G401.6 (cell line): Measurements from ENCODE around the gene IL12RB2.
"Not testable (repeated sequence)": the region's sequence is repeated elsewhere in the genome, so short reads cannot be mapped to it uniquely, and the experiment has no call there.

ENCODE experiments used
- FAIRE-seq: peaks from 2 replicates; lab custom pipeline; 2012; peaks lifted over from hg19 to GRCh38; lab: Jason Lieb, UNC

Gene IL12RB2

GRCh38 chr1:67399199-67399993 lies 91.7 kb downstream of the IL12RB2 start:
- no peak for FAIRE-seq

- FAIRE-seq = not testable (repeated sequence)
Observed at GRCh38 chr1:67400029-67400786, 92.5 kb downstream of the IL12RB2 start.

DNA sequence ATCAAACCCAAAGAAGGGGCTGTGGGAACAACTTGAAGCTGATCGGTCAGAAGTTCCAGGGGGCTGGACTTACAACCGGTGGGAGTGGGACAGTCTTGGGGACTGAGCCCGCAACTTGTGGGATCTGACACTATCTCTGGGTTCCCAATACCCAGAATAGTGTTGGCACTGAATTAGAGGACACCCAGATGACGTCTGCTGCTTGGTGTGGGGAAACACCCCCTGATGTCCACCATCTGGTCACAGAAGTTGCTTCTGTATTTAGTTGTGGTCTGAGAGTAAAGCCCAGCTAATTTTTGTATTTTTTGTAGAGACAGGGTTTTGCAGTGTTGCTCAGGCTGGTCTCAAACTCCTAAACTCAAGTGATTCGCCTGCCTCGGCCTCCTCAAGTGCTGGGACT lies 93.8 kb downstream of the IL12RB2 start:
- FAIRE-seq = no peak

DNA sequence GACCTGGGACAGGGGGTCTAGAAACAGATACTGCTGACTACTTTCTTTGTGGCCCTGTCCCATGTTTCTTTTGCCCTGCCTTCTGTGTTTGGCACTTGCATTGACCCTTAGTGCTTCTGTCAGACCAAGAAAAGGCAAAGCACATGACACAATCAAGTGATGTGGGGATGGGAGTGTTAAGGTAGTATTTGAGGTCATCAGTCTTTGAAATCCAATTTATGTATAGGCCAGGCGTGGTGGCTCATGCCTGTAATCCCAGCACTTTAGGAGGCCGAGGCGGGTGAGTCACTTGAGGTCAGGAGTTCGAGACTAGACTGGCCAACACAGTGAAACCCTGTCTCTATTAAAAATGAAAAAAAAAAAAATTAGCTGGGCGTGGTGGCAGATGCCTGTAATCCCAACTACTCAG lies 96.5 kb downstream of the IL12RB2 start:
- FAIRE-seq = no peak

GRCh38 chr1:67405473-67406245 lies 98.0 kb downstream of the IL12RB2 start:
- FAIRE-seq = peak; percentile 93

- no peak for FAIRE-seq
Observed at GRCh38 chr1:67407498-67407897, 99.8 kb downstream of the IL12RB2 start.

DNA sequence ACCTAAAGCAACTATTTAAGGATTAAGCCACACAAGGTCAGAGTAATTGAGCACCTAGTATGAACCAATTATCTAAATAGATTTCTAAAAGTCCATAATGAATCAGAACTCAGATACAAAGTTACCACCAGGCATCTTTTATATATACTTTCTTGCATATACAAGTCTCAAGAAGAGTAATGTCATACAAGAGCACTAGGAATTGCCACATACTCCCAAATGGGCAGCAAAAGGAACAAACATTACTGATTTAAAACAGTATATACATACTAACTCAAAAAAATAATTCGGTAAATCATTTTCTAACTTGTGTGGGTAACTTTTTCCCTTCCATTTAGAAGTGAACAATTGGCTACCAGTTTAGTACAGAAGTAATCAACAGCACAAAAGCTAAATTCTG lies 100.5 kb downstream of the IL12RB2 start:
- no peak for FAIRE-seq

GRCh38 chr1:67413101-67413500 lies 105.4 kb downstream of the IL12RB2 start:
- not testable (repeated sequence) for FAIRE-seq

- no peak for FAIRE-seq
Observed at GRCh38 chr1:67414574-67414973, 106.9 kb downstream of the IL12RB2 start.

DNA sequence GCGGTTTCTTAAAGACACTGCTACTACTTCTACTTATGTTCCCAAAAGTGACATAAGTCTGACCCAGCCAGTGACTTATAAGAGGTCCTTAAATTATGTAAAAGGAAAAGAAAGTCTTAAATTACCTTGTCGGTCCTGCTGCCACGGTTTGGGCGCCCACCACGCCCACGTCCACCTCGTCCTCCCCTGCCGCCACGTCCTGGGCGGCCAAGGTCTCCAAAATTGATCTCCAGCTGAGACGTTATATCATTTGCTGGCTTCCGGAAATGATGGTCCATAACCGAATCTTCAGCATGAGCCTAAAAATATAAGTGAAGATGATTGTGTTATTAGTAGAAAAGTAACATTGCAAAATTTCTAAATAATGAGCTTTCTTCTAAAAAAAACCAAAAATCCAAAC lies 107.4 kb downstream of the IL12RB2 start:
- no peak for FAIRE-seq

DNA sequence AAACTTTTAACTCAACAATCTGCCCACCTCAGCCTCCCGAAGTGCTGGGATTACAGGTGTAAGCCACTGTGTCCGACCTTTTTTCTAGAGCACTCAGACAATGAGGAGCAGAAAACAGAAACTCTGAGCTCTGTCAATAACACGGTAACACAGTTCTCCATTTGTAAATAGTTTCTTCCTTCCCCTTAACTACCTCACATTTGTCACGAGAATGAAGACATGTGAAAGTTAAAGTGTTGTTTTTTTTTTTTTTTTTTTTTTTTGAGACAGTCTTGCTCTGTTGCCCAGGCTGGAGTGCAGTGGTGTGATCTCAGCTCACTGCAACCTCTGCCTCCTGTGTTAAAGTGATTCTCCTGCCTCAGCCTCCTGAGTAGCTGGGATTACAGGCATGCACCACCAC lies 110.1 kb downstream of the IL12RB2 start:
- not testable (repeated sequence) for FAIRE-seq

DNA sequence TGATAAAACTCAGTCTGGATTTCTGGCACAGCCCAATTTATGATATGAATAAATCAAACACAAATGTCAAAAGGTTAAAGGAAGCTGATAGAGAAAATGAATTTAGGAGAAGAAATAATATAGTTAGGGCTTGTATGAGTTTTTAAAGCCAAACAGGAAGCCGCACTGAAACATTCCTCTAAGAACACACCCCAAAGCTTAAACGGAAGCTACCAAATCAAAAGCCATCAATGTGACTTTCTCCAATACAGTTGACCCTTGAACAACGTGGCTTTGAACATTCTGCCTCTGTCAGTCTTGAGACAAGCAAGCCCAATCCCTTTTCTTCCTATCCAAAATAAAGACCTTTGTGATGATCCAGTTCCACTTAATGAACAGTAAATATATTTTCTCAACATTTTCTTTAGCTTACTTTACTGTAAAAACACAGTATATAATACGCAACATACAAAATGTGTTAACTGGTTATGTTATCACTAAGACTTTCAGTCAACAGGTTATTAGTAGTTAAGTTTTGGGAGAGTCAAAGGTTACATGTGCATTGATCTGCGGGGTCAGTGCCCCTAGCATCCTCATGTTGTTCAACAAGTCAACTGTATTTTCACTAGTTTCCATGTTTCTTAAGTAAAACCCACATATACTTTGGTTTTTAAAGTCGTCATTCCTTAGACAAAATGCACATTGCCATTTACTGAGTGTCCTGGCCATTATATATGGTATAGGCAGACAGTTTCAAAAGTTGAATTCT lies 111.3 kb downstream of the IL12RB2 start:
- no peak for FAIRE-seq

- FAIRE-seq = no peak
Observed at GRCh38 chr1:67420835-67421492, 113.3 kb downstream of the IL12RB2 start.

- FAIRE-seq = no peak
Observed at GRCh38 chr1:67427465-67427864, 119.8 kb downstream of the IL12RB2 start.

DNA sequence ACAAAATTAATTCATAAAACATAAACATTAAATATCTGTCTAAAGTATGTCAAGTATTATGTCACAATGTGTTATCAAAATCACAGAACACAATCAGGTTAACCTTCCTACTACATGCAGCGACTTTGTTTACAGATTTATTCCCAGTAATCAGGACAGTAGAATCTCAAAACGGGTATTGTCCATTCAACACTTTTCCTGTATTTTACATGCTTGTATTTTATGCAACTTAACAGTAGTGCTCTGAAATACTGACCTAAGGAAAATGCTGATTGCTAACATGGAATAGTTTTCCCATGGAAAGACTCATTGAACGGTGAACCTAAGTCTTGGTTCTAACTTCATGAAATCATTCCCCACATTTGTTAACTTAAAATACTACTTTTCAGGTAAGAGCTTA lies 120.3 kb downstream of the IL12RB2 start:
- no peak for FAIRE-seq

DNA sequence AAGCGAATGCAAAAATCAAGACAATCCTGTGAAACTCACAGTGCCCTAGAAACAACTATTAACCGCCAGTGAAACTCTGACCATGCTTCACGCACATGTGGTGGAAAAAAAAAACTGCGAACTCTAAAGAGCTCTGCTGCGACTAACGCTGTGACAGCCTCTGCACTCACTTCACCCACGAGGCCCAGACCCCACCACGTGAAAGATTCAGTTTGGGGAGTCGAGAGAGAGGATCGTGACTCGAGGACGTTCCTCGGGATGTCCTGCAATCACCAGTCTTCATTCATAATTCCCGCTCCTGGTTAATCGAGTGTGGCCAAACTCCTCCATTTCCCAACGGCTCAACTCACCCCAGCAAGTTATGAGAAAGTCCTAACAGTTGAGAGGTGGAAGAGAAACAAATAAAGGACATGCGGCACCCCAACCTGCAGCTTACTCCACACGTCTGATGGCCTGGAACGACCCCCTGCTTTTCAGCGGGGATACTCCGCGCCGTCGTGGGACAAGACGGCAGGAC lies 121.4 kb downstream of the IL12RB2 start:
- no peak for FAIRE-seq

DNA sequence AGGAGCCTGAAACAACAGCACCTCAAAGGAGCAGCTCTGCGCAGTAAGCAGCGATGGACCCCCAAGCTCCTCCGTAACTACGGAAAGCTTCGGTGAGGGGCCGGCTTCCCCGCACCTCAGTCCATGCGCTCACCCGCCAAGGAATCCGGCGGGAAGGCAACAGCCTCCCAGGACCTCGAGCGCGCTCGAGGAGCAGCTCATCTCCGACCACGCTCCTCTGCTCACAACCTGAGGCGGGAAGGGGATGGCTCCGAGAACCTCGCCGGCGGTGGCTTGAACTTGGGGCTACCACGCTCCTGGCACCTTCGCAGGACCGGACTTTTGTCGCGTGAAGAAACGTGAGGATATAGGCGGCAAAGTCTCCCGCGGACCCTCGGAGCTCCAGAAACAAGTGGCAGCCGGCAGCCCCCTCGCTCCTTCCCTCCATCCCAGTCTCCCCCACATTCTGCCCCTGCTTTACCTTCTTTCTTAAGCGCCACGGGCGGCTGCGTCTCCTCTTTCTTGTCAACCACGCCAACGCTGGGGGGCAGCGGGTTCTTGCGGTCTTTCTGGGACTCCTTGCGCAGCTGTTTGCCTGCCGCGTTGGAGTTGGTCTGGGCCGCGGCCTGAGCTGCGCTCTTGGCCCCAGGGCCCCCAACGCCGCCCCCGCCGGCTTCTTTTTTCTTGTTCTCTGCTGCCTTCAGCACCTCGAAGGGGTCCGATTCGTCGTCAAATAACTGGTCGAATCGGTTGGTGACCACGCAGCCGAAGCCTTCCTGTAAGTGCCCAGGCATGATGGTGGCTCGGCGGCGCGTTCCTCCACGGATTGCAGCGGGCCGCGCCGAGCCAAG lies 122.1 kb downstream of the IL12RB2 start:
- no peak for FAIRE-seq

- FAIRE-seq = peak; percentile 97
Observed at GRCh38 chr1:67430358-67431155, 122.9 kb downstream of the IL12RB2 start, which contains the start of gene SERBP1. Gene SERBP1, minus strand, starts transcription at chr1:67430402. Its CDS starts 102 bp downstream, at chr1:67430300.

DNA sequence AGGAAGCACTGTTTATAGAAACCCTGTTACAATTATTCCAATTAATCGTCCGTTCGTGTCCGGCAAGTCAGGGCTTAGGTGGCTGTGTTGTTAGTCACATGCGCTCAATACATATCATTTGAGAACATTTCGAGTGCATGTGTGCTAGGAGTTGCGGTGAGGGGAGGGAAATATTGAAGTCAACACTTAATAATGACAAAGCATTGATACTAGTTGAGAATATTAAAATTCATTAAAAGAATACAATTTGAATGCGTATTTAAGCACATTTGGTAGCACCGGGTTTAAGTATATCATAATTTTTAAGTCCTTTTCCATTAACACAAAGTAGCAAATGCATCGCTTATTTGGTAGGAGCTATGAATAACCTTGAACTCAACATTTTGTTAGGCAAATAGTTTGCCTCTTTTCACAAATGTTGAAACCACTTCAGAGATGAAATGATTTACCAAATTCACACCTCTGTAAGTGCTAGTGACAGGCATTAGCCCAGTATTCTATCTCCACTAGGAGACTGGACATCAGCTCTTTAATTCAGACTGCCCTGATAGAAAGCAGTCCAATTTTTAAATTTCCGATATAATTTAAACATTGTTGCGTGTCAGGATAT lies 123.6 kb downstream of the IL12RB2 start:
- FAIRE-seq = no peak
